Lower lobe of right lung (tissue), 2 donors: ENCODE results near the gene GAL3ST2. TPM values are rescaled to one million over a fixed set of nuclear protein-coding genes. Genes with fewer than 3 reads are reported as not detected.

Source experiments
- ATAC-seq, 2 donors: fragments of 200-7000 bp; cut with Tn5 transposase; one replicate each; pipeline ENCODE4 v1.9.1; 2020 to 2022; ENCODE audit warnings: mild to moderate bottlenecking in 2 of 2, moderate library complexity in 2 of 2
- DNase-seq: peaks from one replicate; pipeline ENCODE4 v3.0.0-alpha.2; 2020
- H3K27ac ChIP-seq: fragments of 200-600 bp; one replicate; pipeline ENCODE4 v1.8.0; 2022
- H3K27me3 ChIP-seq: fragments of 200-600 bp; one replicate; pipeline ENCODE4 v1.8.0; 2022; ENCODE audit warnings: low read depth
- H3K36me3 ChIP-seq: fragments of 200-600 bp; one replicate; pipeline ENCODE4 v1.8.0; 2022; ENCODE audit warnings: mild to moderate bottlenecking
- H3K4me1 ChIP-seq: fragments of 200-600 bp; one replicate; pipeline ENCODE4 v1.8.0; 2022
- H3K4me3 ChIP-seq: fragments of 200-600 bp; one replicate; pipeline ENCODE4 v1.8.0; 2022; ENCODE audit warnings: mild to moderate bottlenecking
- H3K9me3 ChIP-seq: fragments of 200-600 bp; one replicate; pipeline ENCODE4 v1.8.0; 2022
- intact Hi-C: fragments of 100-400 bp; cut with DNase I; formaldehyde crosslinking; loops from one replicate; pipeline ENCODE4 v1.11.0; 2022
- total RNA-seq: library from RNA; stranded (reverse); fragmentation: NEBNext Ultra II Directional; extraction: Animal tissue kit (Norgen Biotek cat#: 25700); gene quantifications from one replicate; pipeline ENCODE4 v1.2.1, GENCODE V29; 2021
- TF ChIP-seq, protein P1 (sequence below): fragments of 200-600 bp; IDR thresholded peaks from one replicate; pipeline ENCODE4 v1.8.0; 2022; ENCODE audit warnings: antibody characterized with exemption, mild to moderate bottlenecking
- donor health status: DM: no; HTN: yes; CAD: no; lungs with severe emphysema.

Gene GAL3ST2
- total RNA-seq, 1 donor from 2014 or later = not detected

DNA sequence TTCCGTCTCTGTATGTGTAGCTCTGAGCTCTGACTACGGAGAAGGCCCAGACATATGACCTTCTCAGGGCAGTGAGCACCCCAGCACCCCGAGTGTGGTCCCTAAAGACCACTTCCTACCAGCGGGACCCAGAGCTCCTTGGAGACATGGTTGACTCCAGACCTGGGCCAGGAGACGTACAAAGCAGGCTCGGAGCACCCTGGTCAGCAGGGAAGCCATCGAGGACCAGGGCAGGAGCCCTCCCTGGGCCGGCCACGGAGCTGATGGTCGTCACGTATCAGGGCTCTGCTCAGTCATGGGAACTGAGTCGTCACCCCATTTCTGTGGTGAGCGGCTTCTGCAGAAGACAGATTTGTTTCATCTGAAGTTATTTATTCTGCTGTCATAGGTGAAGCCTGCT, 19.6 kb downstream of the GAL3ST2 start:
- Histone ChIP-seq H3K4me1 (no peaks in the 10 kb centered on the region), H3K4me3 (no peak overlapping the region), H3K36me3 (no peaks in the 10 kb centered on the region), H3K27me3 (peaks cover 4% of the 10 kb centered on the region), H3K9me3 (no peaks in the 10 kb centered on the region), H3K27ac (no peak overlapping the region)
- ATAC-seq = no peak
- no peak for DNase-seq
- intact Hi-C loops = no loop called here
- TF ChIP-seq, protein P1, sequence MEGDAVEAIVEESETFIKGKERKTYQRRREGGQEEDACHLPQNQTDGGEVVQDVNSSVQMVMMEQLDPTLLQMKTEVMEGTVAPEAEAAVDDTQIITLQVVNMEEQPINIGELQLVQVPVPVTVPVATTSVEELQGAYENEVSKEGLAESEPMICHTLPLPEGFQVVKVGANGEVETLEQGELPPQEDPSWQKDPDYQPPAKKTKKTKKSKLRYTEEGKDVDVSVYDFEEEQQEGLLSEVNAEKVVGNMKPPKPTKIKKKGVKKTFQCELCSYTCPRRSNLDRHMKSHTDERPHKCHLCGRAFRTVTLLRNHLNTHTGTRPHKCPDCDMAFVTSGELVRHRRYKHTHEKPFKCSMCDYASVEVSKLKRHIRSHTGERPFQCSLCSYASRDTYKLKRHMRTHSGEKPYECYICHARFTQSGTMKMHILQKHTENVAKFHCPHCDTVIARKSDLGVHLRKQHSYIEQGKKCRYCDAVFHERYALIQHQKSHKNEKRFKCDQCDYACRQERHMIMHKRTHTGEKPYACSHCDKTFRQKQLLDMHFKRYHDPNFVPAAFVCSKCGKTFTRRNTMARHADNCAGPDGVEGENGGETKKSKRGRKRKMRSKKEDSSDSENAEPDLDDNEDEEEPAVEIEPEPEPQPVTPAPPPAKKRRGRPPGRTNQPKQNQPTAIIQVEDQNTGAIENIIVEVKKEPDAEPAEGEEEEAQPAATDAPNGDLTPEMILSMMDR = no peak

- H3K4me3 ChIP-seq = no peak overlapping the region
- no peaks in the 10 kb centered on the region for H3K9me3 ChIP-seq
- DNase-seq = peak; percentile 41
- peaks cover 4% of the 10 kb centered on the region for H3K27me3 ChIP-seq
- H3K27ac ChIP-seq = no peak overlapping the region
- TF ChIP-seq, protein P1 = no peak
- no peaks in the 10 kb centered on the region for H3K36me3 ChIP-seq
- no peaks in the 10 kb centered on the region for H3K4me1 ChIP-seq
- ATAC-seq = no peak
- intact Hi-C loops = no loop called here
Observed at GRCh38 chr2:241796610-241797138, 20.1 kb downstream of the GAL3ST2 start.

DNA sequence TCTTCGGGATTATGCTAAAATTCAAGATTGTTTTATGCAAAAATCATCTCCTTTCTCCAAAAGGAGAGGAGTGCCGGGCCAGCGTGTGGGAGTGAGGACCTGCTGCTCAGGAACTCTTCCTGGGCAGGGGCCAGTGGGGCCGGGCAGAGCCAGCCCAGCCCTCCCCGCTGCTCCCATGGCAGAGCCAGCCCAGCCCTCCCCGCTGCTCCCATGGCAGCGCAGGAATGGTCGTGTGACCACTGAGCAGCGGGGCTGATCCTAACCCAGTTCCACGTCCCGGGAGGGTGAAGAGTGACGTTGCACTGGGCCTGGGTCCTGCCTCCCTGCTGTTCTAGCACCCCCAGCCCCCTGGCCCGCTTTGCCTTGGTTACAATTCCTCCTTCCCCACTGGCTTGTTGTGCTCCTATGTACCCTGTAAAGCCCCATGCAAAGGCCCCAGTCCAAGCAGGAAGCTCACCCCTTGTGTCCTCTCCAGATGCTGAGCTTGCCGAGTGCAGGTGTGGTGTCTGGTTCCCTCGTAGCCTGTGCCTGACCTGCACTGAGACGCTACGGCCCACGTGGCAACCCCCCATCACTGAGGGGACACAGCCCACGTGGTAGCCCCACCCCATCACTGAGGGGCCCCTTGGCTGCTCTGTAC, 20.9 kb downstream of the GAL3ST2 start:
- DNase-seq = peak; percentile 33

DNA sequence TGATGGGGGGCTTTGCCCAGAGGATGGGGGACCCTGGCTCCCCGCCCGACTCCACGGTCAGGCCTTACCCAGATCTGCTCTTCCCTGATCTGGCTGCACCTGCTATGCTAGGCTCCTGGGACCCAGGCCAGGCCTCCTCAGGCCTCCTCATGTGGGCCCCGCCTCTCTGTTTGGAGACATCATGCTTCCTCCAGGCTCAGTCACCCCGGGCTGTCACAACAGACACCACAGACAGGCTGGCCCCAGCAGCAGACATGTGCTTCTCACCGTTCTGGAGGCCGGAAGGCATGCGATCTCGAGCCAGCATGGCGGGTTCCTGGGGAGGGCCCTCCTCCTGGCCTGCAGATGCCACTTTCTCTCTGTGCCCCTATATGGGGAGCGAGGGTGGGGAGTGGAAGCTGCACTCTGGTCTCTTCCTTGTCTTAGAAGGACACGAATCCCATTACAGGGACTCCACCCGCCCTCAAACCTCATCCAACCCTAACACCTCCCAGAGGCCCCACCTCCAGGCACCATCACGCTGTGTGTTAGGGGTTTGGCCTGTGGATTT, 21.5 kb downstream of the GAL3ST2 start:
- H3K4me3 ChIP-seq = no peak overlapping the region
- no peaks in the 10 kb centered on the region for H3K9me3 ChIP-seq
- intact Hi-C loops = no loop called here
- H3K27me3 ChIP-seq = peaks cover 10% of the 10 kb centered on the region
- DNase-seq (peak; percentile 32), ATAC-seq (no peak)
- TF ChIP-seq, protein P1 = no peak
- no peak overlapping the region for H3K27ac ChIP-seq
- no peaks in the 10 kb centered on the region for H3K4me1 ChIP-seq
- no peaks in the 10 kb centered on the region for H3K36me3 ChIP-seq

More for the DNA sequence above, 20.9 kb downstream of the GAL3ST2 start:
- no peak overlapping the region for H3K27ac ChIP-seq
- H3K4me3 ChIP-seq = no peak overlapping the region
- H3K36me3 ChIP-seq = no peaks in the 10 kb centered on the region
- TF ChIP-seq, protein P1 = no peak
- no peaks in the 10 kb centered on the region for H3K4me1 ChIP-seq
- no peak for ATAC-seq
- H3K27me3 ChIP-seq = peaks cover 5% of the 10 kb centered on the region
- no peaks in the 10 kb centered on the region for H3K9me3 ChIP-seq
- intact Hi-C loops = no loop called here

- Histone ChIP-seq H3K27me3 (peaks cover 18% of the 10 kb centered on the region), H3K4me3 (no peak overlapping the region), H3K4me1 (peaks cover under 1% of the 10 kb centered on the region), H3K27ac (no peak overlapping the region), H3K9me3 (no peaks in the 10 kb centered on the region), H3K36me3 (no peaks in the 10 kb centered on the region)
- intact Hi-C loops = no loop called here
- ATAC-seq (no peak), DNase-seq (peak; percentile 35)
- TF ChIP-seq, protein P1 = no peak
Observed at GRCh38 chr2:241798631-241799521, 22.3 kb downstream of the GAL3ST2 start.
